Stimulated activated naive CD4-positive, alpha-beta T cell treated with Interleukin-2 at 50 U/mL for 16 hours (primary cell): ENCODE data around the gene MYOZ3.

Source experiments
- DNase-seq: peaks from one replicate; lab custom pipeline; 2025; lab: John Stamatoyannopoulos, UW

MYOZ3 gene

GRCh38 chr5:150703762-150704161, 42.7 kb downstream of the MYOZ3 start:
- DNase-seq, result no peak

- DNase-seq, result no peak
These were observed 45.8 kb downstream of the MYOZ3 start for GRCh38 chr5:150706776-150707390.

GRCh38 chr5:150710165-150710564, 49.1 kb downstream of the MYOZ3 start:
- no peak for DNase-seq

GRCh38 chr5:150723845-150724244, 62.8 kb downstream of the MYOZ3 start:
- DNase-seq, result no peak
